NCI-H2081 (cell line): ENCODE results near the gene ITGB3.
"Not testable (repeated sequence)": the region's sequence is repeated elsewhere in the genome, so short reads cannot be mapped to it uniquely, and the experiment has no call there.

Experiments used
- DNase-seq, 2 experiments: peaks; one replicate each; lab custom pipeline; 2025; lab: John Stamatoyannopoulos, UW

The ITGB3 gene

GRCh38 chr17:47253541-47254402, at the start of gene ITGB3:
Gene ITGB3, plus strand, starts transcription at chr17:47253827. Its CDS starts 35 bp downstream, at chr17:47253862.
- peak; percentile 63 to 68 for DNase-seq

- DNase-seq: no peak
Measured at GRCh38 chr17:47203984-47204721, 49.5 kb upstream of the ITGB3 start.

GRCh38 chr17:47204722-47205418, 48.8 kb upstream of the ITGB3 start:
- DNase-seq: no peak

GRCh38 chr17:47205419-47205963, 48.1 kb upstream of the ITGB3 start:
- DNase-seq: no peak

- DNase-seq: no peak
Measured at GRCh38 chr17:47207143-47208067, 46.2 kb upstream of the ITGB3 start.

GRCh38 chr17:47208744-47209488, 44.7 kb upstream of the ITGB3 start, which contains the start of gene MYL4:
Gene MYL4, plus strand, starts transcription at chr17:47209348. Its CDS starts 75 bp downstream, at chr17:47209423.
- DNase-seq: no peak

- DNase-seq: no peak
Measured at GRCh38 chr17:47209499-47209898, 44.1 kb upstream of the ITGB3 start.

GRCh38 chr17:47210105-47210504, 43.5 kb upstream of the ITGB3 start:
- DNase-seq: no peak

- DNase-seq: no peak
Measured at GRCh38 chr17:47210779-47211178, 42.8 kb upstream of the ITGB3 start.

GRCh38 chr17:47212458-47212857, 41.2 kb upstream of the ITGB3 start:
- no peak for DNase-seq

GRCh38 chr17:47213540-47213939, 40.1 kb upstream of the ITGB3 start:
- no peak for DNase-seq

GRCh38 chr17:47214931-47215330, 38.7 kb upstream of the ITGB3 start:
- no peak for DNase-seq

GRCh38 chr17:47216821-47217220, 36.8 kb upstream of the ITGB3 start:
- not testable (repeated sequence) for DNase-seq

GRCh38 chr17:47217279-47217678, 36.3 kb upstream of the ITGB3 start:
- not testable (repeated sequence) for DNase-seq

- DNase-seq: no peak
Measured at GRCh38 chr17:47218896-47219430, 34.7 kb upstream of the ITGB3 start.

GRCh38 chr17:47219621-47220475, 33.8 kb upstream of the ITGB3 start:
- no peak for DNase-seq

- DNase-seq: no peak
Measured at GRCh38 chr17:47220531-47220999, 33.1 kb upstream of the ITGB3 start.

- no peak for DNase-seq
Measured at GRCh38 chr17:47221154-47221553, 32.5 kb upstream of the ITGB3 start.

GRCh38 chr17:47222047-47222446, 31.6 kb upstream of the ITGB3 start:
- no peak for DNase-seq
